Stimulated activated CD8-positive, alpha-beta memory T cell treated with anti-CD3 and anti-CD28 coated beads, Interleukin-7, amount 100 ng/mL, for 1 hour (primary cell): ENCODE data around the gene NAA20.
A peak's percentile ranks its signal among the peaks of the same experiment; 100 is the strongest.

Source experiments
- DNase-seq, 2 donors: peaks; one replicate each; pipeline ENCODE4 v3.0.0-alpha.2; 2020; ENCODE audit warnings: low read depth in 2 of 2

Gene NAA20

DNA sequence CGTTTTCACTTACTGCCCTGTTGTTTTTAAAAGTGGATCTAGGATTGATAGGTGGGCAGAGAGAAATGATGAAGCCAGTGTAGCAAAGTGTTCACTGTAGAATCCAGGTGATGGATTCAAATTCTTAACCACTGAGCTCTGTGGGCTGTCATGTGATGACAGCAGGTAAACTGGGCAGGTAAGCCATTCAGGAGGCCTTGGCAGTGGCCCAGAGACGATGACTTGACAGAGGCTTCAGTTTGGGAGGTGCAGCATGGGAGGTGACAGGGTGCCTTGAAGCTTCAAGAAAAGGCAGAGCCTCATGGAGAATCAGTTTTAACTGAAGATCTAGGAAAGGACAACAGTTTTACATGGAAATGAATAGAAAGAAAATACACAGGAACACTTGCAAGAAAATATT lies 2.0 kb downstream of the NAA20 start:
- no peak for DNase-seq

DNA sequence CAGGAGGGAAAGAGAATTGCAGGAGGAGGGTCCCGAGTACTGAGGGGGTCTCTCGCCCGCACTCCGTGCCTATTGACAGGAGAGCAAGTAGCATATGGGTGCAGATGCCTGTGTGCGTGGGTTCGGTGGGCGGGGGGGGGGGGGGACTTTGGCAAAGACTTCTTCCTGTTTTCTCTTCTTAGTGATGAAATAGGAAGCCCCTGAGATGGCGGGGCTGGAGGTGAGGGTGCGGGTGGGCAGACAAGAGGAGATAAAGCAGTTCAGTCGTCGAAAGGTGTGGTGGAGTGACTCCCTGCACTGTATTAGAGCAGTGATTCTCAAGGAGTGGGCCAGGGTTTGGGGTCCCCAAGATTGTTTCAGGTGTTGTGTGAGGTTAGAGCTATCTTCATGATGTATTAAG lies 3.7 kb downstream of the NAA20 start:
- no peak for DNase-seq

DNA sequence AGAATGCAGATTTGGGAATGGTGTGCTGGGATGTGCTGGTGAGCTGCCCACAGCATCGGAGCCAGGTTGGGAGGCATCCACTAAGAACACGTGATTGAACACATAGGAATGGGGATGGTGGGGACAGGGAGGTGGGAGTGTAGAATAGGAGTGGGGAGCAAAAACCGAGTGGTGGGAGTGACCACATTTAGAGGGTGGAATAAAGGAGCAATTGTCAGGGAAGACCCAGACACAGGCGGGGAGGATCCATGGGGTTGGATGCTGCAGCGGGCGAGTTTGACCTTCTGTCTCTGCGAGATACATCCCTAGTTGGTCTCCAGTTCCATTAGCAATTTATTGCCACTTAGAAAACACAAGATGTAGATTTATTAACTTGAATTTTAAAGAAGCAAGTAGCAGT lies 4.7 kb downstream of the NAA20 start:
- DNase-seq = no peak

DNA sequence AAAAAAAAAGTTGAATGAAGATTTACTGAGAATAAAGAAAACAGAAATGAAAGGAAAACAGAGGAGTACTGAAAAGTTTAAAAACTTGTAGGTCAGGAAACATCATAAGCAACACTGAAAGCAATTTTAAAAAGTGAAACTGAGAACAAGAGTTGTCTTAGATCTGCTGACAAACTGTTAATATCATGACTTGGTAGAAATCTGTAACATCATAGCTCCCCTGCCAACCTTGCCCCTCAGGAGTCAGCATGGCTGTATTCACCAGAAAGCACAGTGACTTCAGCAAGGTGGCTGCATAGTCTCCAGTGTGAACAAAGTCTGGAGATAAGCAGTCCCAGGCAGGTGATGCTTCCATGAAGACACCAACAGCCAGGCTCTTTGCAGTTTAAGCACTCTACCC lies 5.3 kb downstream of the NAA20 start:
- DNase-seq = no peak

DNA sequence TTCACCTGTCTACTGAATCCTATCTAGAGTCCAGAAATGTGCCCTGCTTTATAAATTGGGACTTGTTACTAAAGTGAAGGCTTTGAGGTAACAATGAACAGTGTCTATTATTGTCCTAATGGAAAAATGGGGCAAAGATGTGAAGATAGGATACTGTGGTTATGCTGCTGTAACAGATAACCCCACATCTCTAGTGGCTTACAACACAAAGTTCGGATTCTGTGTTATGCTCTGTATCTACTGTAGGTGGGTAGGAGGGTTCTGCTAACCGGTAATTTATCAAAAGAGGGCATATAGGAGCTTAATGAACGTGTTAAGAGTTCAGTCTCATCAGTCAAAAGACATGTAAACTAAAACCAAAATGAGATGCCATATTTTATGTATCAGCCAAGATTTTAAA lies 6.2 kb downstream of the NAA20 start:
- DNase-seq = no peak

DNA sequence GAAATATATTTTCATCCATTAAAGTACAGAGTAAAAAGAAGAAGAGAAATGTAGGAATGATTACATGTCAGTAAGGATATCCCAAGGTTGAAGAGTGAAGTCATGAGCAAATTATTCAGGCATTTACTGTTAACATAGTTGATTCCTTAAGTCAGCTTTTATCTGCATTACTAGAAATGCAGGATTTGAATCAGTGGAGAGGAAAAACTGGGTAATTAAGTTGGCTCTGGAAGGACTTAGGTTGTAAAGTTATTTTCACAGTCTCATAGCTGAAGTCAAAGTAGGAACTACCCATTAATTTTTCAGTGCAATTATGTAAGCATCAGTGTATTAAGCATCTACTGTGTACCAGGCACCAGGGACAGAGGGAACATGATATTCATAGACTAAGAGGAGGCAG lies 7.8 kb downstream of the NAA20 start:
- DNase-seq = no peak

DNA sequence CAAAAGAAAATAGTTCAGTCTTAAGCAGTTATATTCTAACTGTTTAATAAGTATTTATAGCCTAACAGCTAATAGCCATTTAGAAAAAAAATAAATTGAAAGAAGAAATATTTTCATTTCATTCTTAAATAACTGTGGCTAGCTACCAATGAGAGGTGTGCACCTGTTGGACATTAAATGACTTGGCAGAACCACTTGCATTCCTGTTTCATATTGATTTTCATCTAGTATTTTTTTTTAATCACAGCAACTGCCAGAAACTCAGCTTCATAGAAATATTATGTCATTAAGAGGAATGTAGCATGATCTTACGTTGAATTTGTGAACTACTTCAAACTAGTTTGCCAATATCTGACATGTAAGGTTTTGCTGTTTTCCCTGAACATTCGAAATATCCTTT lies 10.1 kb downstream of the NAA20 start:
- DNase-seq = no peak

DNA sequence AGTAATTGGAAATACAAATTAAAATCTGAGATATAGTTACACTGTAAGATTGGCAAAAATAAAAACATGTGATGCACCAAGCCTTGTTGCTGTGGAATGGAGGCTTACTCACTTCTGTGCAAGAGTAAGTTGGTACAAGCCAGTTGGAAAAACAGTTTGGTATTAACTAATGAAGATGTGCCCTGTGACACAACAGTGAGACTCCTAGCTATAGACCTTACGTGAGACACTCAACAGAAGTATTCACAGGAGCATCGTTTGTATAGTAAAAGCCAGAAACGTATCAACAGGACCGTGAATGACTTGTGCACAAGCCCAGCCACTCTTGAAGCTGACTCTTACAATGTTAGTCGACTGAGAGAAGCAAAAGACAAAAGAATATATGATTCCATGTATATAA lies 14.6 kb downstream of the NAA20 start:
- no peak for DNase-seq

DNA sequence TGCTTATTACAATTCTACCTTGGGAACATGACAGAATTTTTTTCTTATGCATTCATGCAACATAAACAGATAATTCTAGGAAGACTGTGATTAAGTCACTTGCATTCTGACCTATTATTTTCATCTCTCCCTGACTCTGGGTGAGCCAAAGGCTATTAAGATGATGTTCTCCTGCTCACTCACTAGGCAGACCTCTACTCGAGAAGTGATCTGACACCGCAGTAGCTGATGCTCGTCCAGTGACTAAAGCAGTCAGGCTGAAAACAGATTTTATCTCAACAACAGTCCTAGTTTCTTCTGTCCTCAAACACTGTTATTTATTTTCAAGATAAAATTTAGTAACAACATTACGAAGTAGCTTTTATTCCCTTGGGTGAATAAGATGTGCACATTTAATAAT lies 17.3 kb downstream of the NAA20 start:
- no peak for DNase-seq

DNA sequence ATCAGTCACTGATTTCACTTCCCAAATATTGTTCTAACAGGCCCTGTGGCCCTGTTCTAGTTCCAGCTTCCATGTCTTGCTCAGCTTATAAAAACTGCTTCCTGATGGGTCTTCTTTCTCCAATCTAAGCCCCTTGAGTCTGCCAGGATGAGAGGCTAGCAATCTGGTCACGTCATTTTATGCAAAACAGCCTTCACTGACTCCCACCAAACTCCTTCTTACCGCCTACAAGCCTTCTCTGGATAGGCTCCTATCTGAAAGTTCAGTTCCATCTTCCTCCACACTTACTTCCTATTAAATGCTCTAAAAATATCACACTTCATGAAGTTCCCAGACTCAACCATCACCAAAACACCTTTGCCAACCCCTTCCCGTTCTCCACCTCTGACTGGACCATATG lies 19.6 kb downstream of the NAA20 start:
- no peak for DNase-seq

DNA sequence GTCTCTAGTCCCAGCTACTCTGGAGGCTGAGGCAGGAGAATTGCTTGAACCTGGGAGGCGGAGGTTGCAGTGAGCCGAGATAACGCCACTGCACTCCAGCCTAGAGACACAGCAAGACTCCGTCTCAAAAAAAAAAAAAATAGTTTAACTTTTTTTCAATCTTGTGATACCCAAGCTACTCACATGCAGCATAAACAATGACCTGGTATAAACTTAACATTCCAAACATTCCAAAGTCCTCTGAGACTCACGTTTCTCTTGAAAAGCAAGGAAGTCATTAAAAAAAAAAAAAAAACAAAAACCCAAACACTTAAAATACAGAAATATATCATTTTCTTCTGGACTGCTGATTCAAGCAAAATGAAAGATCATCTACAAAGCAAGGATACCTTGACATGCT lies 20.8 kb downstream of the NAA20 start:
- DNase-seq = no peak

DNA sequence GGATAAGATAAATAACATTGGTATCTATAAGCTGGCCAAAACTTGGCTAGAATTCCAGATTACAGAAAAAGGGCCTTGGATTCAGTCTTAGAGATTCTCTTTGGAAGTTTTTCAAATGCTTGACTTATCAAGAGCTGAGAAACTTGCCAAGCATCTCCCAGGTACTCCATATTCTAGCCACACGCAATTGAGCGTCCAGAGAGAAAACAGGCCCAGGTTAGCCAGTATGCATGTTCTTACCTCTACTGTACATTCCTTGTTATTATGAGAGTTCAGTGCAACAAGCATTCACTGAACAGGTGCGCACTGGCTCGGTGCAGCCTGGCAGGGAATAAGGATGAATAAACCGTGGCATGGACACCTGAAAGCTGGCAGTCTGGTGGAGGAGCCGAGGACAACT lies 21.4 kb downstream of the NAA20 start:
- no peak for DNase-seq

DNA sequence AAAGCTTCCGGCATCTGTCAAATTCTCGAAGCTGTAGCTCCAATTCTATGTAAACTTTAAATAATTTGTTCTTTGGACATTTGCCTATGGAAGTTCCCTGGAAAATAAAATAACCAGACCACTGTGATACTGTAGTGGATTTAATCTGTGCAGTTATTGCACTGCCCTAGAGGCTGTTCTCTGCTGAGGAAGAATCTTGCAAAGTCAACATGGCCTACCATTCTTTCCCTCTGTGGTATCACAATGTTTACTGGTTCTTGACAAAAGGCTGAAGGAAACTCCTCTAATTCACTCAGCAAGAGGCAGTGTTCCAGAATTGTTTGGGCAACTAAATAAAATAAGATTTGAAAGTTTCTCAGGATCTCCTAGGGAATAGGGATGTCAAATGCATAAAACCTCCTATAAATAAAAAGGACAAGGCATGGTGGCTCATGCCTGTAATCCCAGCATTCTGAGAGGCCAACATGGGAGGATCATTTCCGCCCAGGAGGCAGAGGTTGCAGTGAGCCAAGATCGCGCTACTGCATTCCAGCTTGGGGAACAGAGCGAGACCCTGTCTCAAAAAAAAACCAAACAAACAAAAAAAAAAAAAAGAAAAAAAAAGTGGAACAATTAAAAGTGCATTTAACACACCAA lies 22.7 kb downstream of the NAA20 start:
- no peak for DNase-seq

DNA sequence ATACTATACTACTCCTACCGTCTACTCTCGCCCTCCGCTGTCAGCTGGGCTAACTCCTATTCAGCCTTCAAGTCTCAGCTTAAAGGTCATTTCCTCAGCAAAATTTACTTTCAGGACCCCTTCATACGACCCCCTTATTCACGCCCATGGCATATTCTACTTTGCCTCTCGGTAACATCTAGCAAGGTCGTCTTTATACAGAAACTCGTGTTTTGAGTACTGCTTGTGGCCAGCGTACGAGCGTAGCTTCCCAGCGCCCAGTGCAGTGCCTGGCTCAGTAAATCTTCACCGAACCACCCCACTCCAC lies 34.6 kb downstream of the NAA20 start:
- no peak for DNase-seq

DNA sequence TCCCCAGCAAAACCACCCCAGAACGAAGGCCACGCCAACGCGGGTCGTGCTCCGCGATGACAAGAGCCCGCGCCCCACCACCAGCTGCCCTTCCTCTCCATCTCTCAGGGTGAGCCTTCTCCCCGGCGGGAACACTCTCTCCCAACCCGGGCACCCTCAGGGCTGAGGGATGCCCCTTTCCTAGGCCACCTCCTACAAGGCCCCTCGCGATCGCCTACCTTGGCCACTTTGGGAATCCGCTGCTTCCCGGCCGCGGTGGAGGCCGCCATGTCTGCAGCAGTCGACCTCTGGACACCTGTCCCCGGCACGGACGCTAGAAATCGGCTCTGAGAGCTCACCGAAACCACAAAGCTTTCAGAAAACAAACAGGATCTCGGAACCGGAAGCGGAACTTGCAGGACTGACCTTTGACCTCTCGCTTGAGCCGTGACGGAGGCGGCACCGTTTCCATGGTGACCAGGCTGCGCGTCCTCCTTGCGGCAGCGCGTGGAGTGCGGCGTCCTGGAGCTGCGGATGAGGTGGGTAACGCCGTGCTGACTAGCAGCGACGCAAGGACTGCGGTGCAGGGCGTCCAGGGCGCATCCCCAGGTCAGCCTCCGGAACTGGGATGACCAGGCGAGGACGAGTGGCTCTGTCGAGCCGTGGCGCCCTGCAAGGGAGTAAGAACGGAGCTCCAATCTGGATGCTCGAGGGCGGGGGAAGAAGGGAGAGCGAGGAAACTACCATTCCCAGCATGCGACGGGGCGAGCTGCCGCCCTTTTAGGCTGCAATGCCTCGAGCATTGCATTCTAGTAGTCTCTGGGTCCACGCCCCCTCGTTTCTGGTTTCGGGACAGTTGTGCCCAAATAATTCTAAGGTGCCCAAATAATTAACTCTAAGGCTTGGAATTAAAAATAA lies 35.2 kb downstream of the NAA20 start, which contains the start of the genes CFAP61 and CRNKL1:
Gene CFAP61 (plus strand): TSS at position 459 of the 897 bp plus-strand sequence. CDS start 4,122 bp downstream, outside the sequence.
Gene CRNKL1 (minus strand): TSS at position 393 of the 897 bp plus-strand sequence. CDS start 124 bp downstream, at position 269.
- peak; percentile 95 to 96 for DNase-seq

DNA sequence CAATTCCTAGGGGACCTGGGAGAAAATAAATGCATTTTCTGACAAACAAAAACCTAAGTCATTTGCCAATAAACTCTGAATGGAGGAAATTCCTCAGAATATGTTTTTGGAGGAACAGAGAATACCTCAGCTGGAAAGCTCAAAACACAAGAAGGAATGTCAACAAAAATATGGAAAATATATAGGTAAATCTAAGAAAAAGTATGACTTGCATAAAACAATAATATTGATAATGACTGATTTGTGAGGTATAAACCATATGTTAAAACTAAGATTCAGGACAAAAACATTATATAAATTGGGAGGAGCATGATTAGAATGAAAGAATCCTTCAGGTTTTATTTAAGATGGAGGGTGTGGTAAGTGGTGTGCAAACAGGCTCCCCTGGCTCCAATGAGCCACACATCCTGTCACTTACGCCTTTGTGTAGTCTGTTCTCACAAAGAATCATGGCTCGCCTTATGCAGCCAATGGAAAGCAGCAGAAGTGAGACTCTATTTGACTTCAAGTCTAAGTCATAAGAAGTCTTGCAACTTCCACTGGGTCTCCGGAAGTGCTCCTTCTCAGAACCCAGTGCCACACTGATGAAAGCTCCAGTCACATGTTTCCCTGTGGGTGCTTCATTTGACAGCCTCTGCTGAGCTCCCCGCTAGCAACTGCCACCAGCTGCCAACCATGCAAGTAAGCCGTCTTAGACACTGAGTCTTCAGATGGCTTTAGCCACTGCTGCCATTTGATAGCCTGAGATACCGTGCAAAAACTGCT lies 43.3 kb downstream of the NAA20 start:
- no peak for DNase-seq

DNA sequence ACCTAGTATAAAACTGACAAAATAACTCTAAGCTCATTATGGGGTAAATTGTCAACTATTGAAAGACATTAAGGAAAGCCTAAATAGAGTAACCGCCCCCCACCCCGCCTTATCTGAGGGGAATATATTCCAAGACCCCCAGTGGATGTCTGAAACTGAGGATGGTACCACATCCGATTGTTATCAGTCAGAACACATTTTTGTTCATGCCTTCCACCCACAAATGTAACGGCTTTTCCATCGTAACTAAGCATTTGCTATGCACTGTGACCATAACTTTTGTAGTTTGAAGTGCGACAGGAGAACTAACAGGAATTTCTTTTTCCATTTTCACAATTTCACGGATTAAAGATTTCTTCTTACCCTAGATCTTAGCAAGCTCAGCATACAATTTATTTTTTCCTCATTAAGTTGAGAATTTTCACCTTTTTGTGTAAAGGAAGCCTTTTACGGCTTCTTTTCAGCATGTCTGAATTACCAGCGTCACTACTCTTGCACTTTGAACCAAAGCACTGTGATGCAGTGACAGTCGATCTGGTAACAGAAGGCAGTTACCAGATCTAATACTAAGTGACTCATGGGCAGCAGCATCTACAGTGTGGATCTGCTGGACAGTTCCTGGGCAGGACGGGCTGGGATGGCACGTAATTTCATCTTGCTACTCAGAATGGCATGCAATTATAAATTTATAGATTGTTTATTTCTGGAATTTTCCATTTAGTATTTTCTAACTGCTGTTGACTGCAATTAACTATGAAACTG lies 47.0 kb downstream of the NAA20 start:
- no peak for DNase-seq

DNA sequence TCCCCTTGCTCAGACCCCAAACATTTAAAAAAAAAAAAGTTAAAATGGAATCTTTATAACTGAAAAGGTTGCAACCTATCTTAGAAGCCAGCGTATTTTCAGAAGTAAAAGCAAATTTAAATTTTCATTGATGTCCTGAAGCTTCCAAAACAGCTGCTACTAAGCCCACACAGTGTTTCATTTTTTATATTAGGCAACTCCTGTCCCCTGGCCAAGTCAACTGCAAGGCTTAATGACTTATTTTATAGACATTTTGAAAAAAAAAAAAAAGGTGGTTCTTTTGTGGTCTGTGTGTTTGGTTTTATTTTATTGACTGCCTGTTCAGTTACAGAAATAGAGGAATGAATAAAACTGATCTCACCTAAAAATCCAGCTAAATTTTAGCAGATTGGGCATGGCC lies 48.2 kb downstream of the NAA20 start:
- no peak for DNase-seq

DNA sequence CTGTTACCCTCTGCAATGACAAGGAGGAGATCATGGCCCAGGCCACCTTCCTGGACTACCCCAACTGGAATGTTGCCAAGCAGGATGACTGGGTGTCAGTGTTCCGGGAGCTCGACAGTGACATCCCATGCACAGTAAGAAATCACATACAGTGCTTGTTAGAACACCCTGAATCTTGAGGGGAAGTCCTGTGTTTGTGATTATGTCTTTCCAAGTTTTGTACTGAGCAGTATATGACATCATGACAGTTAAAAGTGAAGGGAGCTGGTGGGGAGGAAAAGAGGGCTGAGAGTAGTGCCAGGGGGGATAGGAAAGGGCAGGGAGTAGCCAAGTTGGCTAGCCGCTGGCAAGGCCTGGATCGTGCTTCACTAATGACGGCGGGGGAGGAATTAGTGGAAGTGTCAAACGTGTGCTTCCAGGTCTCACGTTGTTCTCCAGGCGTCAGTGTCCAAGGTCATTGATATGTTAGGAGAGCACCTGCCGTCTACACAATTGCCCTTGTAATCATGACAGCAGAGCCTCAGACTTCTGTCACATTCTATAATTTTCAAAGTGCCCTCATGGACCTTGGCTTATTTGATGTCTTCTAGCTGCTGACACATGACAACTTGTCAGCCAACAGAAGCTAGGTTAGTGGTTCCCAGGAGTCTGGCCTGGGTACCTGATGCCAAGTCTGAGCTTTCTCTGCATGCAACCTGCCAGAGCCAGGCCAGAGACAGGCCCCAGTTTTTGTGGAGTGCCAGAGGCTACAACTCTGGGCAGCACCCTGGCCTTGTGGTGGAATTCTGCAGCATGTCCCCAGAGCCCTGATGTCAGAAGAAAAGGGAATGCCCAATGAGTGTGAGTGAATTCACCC lies 53.9 kb downstream of the NAA20 start:
- no peak for DNase-seq

DNA sequence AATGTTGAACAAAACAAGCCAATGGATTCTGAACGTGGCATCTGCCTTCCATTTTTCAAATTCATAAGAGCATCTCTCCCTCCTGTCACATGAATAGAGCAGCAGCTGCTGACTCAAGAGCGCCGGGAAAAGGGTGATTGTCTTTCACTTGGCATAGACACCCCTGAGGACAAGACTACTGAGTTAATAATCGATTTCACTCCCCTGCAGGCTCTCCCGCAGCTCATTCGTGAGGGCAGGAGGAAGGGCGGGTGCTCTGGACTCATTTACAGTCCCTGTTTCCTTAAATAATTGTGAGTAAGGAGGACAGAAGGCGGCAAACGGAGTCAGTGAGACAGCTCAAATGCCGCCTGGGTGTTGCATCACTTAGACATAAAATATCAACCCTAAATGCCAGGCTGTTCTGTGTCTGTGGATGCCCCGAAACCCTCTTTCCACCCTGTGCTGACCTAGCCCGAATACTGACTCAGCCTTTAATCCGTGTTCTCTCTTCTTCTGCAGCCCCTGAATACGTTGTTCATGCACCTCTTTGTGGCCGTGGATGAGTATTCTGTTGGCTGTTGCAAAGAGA lies 56.7 kb downstream of the NAA20 start:
- no peak for DNase-seq

DNA sequence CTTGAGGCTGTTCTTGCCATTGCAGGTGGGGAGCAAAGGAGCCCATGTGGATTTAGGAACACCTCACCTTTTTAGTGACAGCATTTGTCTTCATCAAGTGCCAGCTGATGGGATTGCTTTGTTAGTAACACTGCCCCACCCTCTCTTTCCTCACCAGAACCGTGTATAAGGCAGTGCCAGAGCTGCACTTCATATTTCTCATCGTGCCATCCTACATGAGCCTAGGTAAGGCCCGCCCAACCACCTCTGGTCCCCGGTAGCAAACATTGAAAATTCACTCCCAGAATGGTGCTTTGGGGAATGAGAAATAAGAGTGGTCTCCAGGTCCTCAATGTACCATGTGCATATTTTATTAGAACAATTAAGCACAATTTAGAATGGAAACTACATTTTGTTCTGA lies 57.9 kb downstream of the NAA20 start:
- DNase-seq = no peak
